A549 (cell line): ENCODE results near the gene PRR5L.

Experiments used
- CHD2 ChIP-seq: fragments of 150-350 bp; IDR thresholded peaks from 2 replicates; pipeline ENCODE4 v1.6.1; 2014; ENCODE audit warnings: low read length; ENCODE audit not compliant: partially characterized antibody
- CTCF ChIP-seq: fragments of >200 bp; sonication (Bioruptor Twin); formaldehyde crosslinking; IDR thresholded peaks from 3 replicates; pipeline ENCODE4 v1.5.1; 2016
- FOSL2 ChIP-seq, 2 experiments: fragments of 450-650 bp in 1 of 2; fragments of >200 bp in 1 of 2; sonication (Bioruptor Twin) in 1 of 2; formaldehyde crosslinking; IDR thresholded peaks; 2 replicates each; pipeline versions ENCODE4 v1.5.0 to v1.6.1; 2016 to 2020; ENCODE audit warnings: mild to moderate bottlenecking in 1 of 2, moderate library complexity in 1 of 2
- MAX ChIP-seq: IDR thresholded peaks from 2 replicates; pipeline ENCODE4 v1.6.1; 2012
- MAZ ChIP-seq: fragments of 150-350 bp; IDR thresholded peaks from 2 replicates; pipeline ENCODE4 v1.6.1; 2014; ENCODE audit warnings: antibody characterized with exemption, low read depth, low read length, borderline replicate concordance
- POLR2A ChIP-seq: IDR thresholded peaks from 2 replicates; pipeline ENCODE4 v1.6.1; 2012; ENCODE audit warnings: mild to moderate bottlenecking, low read length
- POLR2AphosphoS2 ChIP-seq: conservative IDR thresholded peaks from 2 replicates; pipeline ENCODE4 v1.6.1; 2012; ENCODE audit warnings: low read length, improper control_type of control experiment, inconsistent platforms
- RAD21 ChIP-seq, 2 experiments: fragments of >200 bp in 1 of 2; sonication (Bioruptor Twin) in 1 of 2; formaldehyde crosslinking in 1 of 2; IDR thresholded peaks in 1 of 2; conservative IDR thresholded peaks in 1 of 2; 2 replicates in 1 of 2; 3 replicates in 1 of 2; pipeline ENCODE4 v1.6.1; 2012 to 2018; ENCODE audit warnings: inconsistent platforms in 1 of 2
- RCOR1 ChIP-seq: fragments of 150-350 bp; IDR thresholded peaks from 2 replicates; pipeline ENCODE4 v1.6.1; 2014; ENCODE audit warnings: antibody characterized with exemption, low read length, low read depth
- REST ChIP-seq: fragments of 200-600 bp; sonication (generic); IDR thresholded peaks from 2 replicates; pipeline ENCODE4 v1.6.1; 2016; ENCODE audit warnings: antibody characterized with exemption, mild to moderate bottlenecking, moderate library complexity
- TF ChIP-seq, protein P1 (sequence below): IDR thresholded peaks from 2 replicates; pipeline ENCODE4 v1.6.1; 2012

GRCh38 chr11:36308577-36308976, 12.5 kb downstream of the PRR5L start:
- no peak for TF ChIP-seq FOSL2 (IDR thresholded peaks at IDR 0.05)
- no peak for TF ChIP-seq FOSL2 (CRISPR knock-in tag; IDR thresholded peaks at IDR 0.05)
- no peak for TF ChIP-seq RAD21 (conservative IDR thresholded peaks at IDR 0.05 in 1 of 2, IDR thresholded peaks at IDR 0.05 in 1 of 2)
- no peak for TF ChIP-seq RCOR1
- no peak for TF ChIP-seq CTCF
- TF ChIP-seq REST: no peak
- TF ChIP-seq CHD2: no peak
- no peak for TF ChIP-seq POLR2A
- no peak for TF ChIP-seq MAZ
- no peak for TF ChIP-seq POLR2AphosphoS2
- TF ChIP-seq MAX: no peak
- TF ChIP-seq, protein P1, sequence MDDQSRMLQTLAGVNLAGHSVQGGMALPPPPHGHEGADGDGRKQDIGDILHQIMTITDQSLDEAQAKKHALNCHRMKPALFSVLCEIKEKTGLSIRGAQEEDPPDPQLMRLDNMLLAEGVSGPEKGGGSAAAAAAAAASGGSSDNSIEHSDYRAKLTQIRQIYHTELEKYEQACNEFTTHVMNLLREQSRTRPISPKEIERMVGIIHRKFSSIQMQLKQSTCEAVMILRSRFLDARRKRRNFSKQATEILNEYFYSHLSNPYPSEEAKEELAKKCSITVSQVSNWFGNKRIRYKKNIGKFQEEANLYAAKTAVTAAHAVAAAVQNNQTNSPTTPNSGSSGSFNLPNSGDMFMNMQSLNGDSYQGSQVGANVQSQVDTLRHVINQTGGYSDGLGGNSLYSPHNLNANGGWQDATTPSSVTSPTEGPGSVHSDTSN: no peak
